ENCODE measurements around the gene POGK.
"Not testable (repeated sequence)": the region's sequence is repeated elsewhere in the genome, so short reads cannot be mapped to it uniquely, and the experiment has no call there.

POGK gene

GRCh38 chr1:166858726-166859419 lies 19.6 kb downstream of the POGK start:
- peak; percentile 65 to 86 for DNase-seq

- DNase-seq: no peak
Observed at GRCh38 chr1:166859597-166859996, 20.3 kb downstream of the POGK start.

GRCh38 chr1:166865926-166866325 lies 26.7 kb downstream of the POGK start:
- no peak for DNase-seq

GRCh38 chr1:166868639-166869038 lies 29.4 kb downstream of the POGK start:
- DNase-seq: no peak

- no peak for DNase-seq
Observed at GRCh38 chr1:166869318-166870099, 30.2 kb downstream of the POGK start.

DNA sequence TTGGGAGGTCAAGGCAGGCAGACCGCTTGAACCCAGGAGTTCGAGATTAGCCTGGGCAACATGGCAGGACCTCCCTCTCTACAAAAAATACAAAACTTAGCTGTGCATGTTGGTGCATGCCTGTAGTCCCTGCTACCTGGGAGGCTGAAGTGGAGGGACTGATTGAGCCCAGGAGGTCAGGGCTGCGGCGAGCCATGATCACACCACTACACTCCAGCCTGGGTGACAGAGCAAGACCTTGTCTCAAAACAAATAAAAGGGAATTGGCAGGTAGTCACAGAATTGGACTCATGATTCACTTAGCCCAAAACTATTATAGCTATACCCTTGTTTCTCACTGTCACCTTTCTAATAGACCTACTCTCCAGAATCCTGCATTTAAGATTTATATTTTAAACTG lies 31.3 kb downstream of the POGK start:
- no peak for DNase-seq

- no peak for DNase-seq
Observed at GRCh38 chr1:166874464-166874863, 35.2 kb downstream of the POGK start.

GRCh38 chr1:166875302-166875733 lies 36.0 kb downstream of the POGK start:
- DNase-seq: no peak

- peak; percentile 96 to 99 for DNase-seq
Observed at GRCh38 chr1:166875734-166876539, 36.7 kb downstream of the POGK start, which contains the start of gene TADA1. TADA1 (minus strand) TSS chr1:166876264; CDS start chr1:166876233, 31 bp downstream.

GRCh38 chr1:166876540-166876838 lies 37.2 kb downstream of the POGK start:
- no peak for DNase-seq

- DNase-seq: not testable (repeated sequence)
Observed at GRCh38 chr1:166878173-166878917, 39.1 kb downstream of the POGK start.

DNA sequence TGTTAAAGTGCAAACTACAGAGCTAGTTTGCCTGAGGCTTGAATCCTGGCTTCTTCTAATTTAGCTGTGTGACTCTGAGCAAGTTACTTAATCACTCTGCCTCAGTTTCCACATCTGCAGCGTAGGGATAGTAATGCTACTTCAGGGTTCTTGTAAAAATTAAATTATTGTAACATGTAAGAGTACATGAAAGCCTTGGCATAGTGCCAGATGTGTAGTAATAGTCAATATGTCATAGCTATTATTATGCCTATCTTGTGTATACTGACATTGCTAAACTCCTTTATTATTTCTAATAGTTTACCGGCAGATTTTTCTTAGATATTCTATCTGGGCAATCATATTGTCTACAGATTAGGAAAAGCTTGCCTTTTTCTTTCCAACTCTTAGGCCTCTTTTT lies 43.6 kb downstream of the POGK start:
- DNase-seq: no peak

- peak; percentile 16 to 28 for DNase-seq
Observed at GRCh38 chr1:166884040-166884642, 44.9 kb downstream of the POGK start.

GRCh38 chr1:166884971-166885370 lies 45.7 kb downstream of the POGK start:
- no peak for DNase-seq

- DNase-seq: no peak
Observed at GRCh38 chr1:166888373-166889111, 49.3 kb downstream of the POGK start.

DNA sequence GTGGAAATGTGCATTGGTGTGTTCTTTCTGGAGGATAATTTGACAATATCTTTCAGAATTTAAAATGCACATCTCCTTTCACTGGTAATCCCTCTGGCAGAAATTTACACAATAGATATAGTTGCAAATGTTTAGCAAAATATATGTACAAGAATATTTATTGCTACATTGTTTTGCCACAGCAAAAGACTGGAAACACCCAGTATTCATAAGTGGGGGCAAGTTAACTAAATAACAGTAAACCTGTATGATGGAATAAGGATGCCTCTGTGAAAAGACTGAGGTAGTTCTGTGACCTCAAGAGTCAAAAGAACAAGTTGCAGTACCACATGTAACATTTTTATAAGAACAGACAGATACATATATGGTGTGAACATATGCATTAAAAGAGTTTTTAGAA lies 50.5 kb downstream of the POGK start:
- no peak for DNase-seq

DNA sequence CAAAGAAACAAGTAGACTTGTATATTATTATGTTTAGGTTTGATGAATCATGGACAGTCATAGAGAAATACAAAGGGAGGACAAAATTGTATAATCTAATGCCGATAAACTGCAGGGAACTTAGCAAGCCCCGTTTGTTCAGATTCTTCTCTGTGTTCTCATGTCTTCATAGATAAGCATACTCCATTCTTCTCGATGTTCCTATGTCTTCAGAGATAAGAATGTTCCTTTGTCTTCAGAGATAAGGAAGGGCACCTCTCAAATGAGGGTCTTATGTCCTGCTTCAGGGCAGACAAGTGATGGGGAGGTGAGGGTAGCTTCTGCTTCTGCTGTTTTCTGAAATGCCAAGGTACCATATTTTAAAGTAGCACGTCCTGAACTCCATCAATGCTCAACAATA lies 56.5 kb downstream of the POGK start:
- no peak for DNase-seq

DNA sequence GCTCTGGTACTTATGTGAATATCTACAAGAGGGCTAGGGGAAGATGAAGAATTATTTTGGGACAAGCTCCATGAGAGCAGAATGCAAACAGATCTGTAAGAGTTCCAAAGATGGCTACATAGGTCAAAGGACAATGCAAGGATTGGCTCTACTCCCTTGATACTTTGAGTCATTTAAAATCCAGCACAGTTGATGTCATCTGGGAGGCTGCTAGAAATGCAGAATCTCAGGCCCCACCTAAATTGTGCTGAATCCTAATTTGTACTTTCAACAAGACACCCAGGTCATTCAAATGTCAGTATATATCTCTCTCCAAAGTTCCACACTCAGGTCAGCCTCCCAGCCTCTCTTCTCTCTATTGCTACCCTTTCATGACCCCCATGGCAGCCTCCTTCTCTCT lies 60.5 kb downstream of the POGK start:
- no peak for DNase-seq

GRCh38 chr1:166900987-166901386 lies 61.7 kb downstream of the POGK start:
- DNase-seq: no peak

DNA sequence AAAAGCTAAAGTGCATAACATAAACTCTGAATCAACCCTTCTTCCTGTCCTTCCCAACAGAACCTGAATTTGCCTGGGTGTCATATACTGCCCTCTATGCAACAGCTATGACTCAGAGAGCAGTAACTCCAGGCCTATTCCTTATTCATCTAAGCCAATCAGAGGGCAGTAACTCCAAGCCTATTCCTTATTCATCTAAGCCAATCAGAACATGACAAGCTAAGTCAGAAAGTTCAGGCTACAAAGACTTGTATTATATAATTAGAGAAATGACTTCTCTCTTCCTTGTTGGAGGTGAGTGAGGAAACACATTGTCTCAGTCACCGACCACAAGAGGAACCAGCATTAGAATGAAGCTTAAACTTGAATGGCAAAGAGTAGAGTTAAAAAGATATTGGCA lies 63.0 kb downstream of the POGK start:
- DNase-seq: no peak

DNA sequence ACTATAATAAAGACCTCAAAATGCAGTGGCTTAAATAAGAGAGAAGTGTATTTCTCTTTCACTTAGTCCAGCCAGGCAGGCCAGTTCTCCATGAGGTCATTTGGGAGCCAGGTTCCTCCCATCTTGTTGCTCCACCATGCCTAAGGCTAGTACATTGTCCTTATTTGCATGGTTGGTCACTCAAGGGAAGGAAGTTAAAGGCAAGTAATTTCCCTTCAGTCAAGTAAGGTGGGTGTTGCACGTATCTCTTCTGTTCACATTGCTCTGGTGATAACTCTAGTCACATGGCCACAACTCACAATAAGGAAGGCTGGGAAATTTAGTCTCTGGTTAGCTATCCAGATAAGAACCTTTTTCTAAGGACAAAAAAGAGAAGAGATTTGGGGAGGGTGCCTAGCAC lies 64.0 kb downstream of the POGK start:
- DNase-seq: no peak

- DNase-seq: no peak
Observed at GRCh38 chr1:166905136-166905535, 65.9 kb downstream of the POGK start.
